HFF-Myc (cell line): ENCODE results near the gene ITIH2.
"Not testable (repeated sequence)": the region's sequence is repeated elsewhere in the genome, so short reads cannot be mapped to it uniquely, and the experiment has no call there.

Experiments
- DNase-seq: peaks from one replicate; pipeline ENCODE4 v3.0.0-alpha.2; 2011; ENCODE audit warnings: low read depth; ENCODE audit errors: extremely low read depth
- H3K4me3 ChIP-seq: replicated peaks from 2 replicates; pipeline ENCODE4 v1.5.1; 2011; ENCODE audit warnings: low read depth, mild to moderate bottlenecking, control low read depth, low read length
- CTCF ChIP-seq: IDR thresholded peaks from 2 replicates; pipeline ENCODE4 v1.5.1; 2012; ENCODE audit warnings: mild to moderate bottlenecking, low read depth, low read length, control low read depth; ENCODE audit errors: missing control alignments

The ITIH2 gene

DNA sequence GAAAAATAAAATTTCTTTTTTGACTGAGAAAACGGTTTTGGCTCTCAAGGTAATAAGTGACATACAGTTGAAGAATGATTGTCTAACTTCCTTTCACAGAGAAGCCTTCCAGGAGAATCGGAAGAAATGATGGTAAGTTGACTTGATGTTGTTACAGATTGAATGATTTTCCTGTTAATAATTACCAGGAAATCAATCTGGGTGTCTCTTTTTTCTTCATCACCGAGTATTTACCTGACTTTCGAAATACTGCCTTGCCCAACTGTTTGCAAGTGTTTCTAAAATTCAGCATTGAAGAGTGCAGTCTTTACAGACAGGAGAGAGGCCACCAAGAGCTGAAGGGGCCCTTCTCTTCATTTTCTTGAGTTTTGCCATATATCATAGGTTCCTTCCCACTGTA is 4.0 kb downstream of the ITIH2 start:
- no peak for DNase-seq
- no peak overlapping the region for H3K4me3 ChIP-seq
- TF ChIP-seq CTCF, result no peak

DNA sequence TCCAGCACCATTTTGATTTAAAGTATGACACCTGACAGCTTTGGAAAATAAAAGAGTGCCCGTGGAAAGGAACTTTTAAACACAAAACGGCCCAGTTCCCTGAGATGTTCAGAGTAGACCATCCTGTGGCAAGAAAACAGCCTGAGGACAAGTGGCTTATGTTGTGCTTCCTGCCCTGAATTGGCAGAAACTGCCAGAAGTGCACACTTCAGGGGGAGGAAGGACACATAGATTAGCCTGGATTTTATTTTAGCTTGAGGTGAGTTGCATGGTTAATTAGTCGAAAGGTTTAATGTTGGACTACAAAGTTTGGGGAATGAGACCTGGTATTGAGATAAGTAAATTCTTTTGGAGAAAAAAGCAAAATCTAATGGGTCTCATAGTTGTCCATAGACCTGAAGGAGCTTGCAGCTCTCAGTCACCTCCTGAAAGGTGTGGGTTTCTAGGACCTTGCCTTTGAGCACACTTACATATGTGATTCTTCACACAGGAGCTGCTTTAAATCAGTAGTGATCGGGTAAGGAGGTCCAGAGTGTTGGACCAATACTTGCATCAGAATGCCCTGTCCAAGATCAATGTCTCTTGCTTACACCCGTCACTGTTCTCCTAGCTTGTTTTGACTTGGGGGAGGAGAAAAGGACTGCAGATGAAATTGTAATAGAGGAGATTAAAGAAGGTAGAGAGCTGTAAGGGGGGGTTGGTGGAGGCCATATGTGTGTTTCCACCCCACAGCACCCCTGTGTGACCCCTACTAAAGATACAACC is 4.9 kb downstream of the ITIH2 start:
- TF ChIP-seq CTCF, result no peak
- DNase-seq, result no peak
- H3K4me3 ChIP-seq, result no peak overlapping the region

- DNase-seq, result no peak
- H3K4me3 ChIP-seq, result no peak overlapping the region
- no peak for TF ChIP-seq CTCF
These were observed 5.7 kb downstream of the ITIH2 start for GRCh38 chr10:7708832-7709231.

DNA sequence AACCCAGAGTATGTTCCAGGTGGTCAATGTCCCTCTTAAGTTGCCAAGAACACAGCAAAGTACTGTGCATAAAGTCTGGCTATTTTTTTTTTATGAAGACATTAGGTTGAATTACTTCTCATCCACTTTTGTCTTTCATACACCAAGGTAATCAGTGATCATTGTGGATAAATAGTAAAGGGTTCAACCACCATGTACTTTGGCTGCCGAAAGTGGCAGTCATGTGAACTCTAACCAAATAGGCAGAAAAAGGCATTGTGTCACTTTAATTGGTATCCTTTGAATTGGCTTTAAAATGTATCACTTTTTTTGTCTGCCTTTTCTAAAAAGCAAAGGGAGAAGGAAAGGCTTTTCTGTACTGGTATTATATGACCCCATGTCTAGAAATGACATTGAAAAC is 7.3 kb downstream of the ITIH2 start:
- DNase-seq, result no peak
- no peak for TF ChIP-seq CTCF
- H3K4me3 ChIP-seq, result no peak overlapping the region

- not testable (repeated sequence) for H3K4me3 ChIP-seq, DNase-seq
These were observed 8.0 kb downstream of the ITIH2 start for GRCh38 chr10:7711075-7711474.

DNA sequence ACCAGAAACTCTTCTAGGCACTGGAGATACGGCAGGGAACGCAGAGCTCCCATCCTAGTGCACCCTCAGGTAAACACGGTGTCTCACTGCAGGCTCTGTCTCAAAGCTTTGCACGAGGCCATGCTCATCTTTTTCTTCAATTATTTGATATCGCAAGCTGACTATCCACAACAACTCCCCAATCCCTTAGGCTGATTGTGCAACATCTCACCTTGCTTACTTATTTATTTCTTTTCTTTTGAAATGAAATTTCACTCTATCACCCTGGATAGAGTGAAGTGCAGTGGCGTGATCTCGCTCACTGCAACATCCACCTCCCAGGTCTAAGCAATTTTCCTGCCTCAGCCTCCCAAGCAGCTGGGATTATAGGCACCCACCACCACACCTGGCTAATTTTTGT is 12.4 kb downstream of the ITIH2 start:
- no peak for TF ChIP-seq CTCF
- no peak overlapping the region for H3K4me3 ChIP-seq

GRCh38 chr10:7717767-7718166 is 14.7 kb downstream of the ITIH2 start:
- H3K4me3 ChIP-seq, result no peak overlapping the region
- TF ChIP-seq CTCF, result no peak
- no peak for DNase-seq

More for the DNA sequence above, 12.4 kb downstream of the ITIH2 start:
- no peak for DNase-seq
